GM18519 (cell line): ENCODE measurements around the gene ARF1.

Experiments
- ATAC-seq: cut with Tn5 transposase; IDR thresholded peaks from one replicate; pipeline ENCODE4 v1.9.1; 2021; ENCODE audit warnings: mild to moderate bottlenecking, moderate library complexity; ENCODE audit not compliant: unreplicated experiment, low FRiP score

Gene ARF1

DNA sequence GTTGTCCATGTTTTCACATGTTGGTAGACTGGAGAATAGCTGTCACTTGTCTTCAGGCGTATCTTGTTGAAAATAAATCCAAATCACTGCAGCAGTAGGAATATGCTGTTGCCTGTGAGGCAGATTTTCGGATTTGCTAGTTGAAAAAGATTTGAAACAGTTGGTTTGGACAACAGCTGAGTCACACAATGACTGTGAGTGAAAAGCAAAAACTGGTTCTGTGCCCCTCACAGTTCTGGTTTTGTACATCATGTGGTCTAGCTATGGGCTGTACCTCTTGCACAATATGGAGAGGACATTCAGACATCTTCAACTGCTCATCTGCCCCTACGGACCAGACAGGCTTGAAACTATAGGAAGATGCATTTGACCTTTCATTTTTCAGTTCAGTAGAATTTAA, 1.8 kb downstream of the ARF1 start:
- no peak for ATAC-seq

DNA sequence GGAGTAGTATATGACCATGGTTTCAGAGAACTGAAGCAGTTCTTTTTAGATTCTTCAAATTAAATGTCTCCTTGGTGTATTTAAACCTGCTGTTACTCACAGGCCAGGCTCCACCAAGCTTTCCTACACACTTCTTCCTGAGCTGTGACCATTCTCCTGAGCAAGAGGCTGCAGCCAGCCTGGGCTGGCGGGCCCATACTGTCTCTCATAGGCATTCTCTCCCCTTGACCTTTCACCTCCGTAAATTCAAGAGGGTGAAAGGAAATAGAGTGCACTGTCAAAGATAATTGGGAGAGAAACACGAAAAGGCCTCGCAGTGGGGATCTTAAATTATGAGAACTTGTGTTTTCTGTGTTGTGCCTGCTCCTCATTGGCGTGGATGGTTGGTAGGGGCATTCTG, 2.3 kb downstream of the ARF1 start:
- no peak for ATAC-seq

DNA sequence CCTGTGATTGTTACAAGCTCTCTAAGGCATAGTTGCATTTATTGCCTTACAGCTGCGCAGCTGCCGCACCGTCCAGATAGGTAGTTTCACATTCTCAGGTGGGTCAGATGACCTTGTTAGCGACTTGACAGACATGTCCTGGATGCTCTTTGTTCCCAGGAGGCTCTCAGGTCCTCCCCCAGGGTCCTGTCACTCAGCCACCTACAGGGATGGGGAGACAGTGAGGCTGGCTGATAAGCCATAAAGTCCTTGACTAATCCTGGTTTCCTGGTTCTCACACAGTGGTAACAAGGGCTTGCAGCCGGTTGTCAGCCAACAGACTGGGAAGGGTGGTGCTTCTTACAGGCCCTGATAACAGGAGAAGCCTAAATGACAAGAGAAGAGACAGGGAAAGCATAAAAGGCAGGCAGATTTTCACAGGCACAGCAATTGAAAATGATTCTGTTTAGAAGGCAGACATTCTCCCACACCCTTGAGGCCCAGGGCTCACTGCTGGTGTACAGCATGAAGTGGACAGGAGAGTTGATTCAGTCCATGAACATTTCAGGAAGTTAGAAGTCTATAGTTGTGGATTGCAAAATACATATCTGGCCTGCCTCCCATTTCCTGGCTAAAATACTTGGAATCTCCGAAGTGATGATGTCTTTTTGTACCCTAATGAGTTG, 2.9 kb downstream of the ARF1 start:
- ATAC-seq: no peak

DNA sequence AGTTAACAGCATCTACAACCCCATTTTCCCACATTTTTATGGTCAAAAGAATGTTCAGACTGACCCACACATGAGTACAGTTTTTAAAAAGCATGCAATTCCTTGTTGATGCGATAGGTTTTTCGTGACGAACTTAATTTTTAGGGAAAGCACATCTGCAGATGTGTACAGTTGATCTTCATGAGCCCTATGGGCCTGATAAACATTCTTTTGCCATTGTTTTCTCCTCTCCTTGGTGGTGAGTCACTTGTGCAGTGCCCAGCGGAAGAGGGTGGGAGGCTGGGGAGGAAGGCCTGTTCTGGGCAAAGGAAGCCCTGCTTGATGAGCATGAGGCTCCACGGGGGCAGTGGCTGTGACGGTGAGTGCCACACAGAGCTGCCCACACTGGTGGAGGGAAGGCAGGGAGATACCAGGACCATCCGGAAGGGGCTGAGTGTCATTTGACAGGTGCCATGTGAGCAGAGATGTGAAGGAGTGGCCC, 5.3 kb downstream of the ARF1 start:
- ATAC-seq: no peak

DNA sequence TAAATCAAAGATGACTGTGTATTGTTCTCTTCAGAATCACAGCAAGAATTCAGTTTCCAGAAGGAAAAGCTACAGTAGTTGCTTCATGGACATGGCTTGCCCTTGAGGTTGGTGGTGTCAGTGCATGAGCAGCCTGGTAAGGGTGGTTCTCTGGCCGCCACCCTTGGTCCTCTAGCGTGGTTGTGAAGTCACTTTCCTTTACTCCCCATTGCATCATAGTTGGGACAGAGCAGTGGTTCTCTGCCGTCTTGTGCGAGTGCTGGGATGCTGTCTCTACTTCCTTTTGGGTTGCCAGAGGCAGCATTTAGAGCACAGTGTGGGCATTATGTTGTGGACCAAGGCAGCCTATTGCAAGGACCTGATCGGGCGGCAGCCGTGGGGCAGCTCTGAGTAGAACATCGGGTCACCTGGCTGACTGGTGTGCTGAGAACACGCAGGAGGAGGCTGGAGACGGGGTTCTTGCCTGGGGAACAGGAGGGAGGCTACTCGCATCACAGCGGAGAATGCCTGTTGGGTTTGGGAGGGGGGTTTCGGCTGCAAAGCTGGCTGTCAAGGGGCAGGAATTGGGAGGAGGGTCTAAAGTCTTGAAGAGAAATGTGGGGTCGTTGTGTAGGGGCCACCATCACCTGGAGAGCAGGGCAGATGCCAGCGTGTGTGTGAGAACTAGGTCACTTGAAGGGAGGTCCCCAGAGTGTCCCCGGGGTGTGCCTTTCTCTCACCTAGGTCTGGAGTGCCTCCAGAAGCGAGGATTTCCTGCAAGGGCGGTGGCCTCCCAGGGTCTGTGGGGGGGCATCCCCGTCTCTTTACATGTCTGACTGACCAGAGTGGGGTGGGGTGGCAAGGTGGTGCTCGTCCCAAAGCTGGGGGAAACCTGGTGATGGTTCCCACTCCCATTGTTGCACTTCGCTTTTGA, 6.3 kb downstream of the ARF1 start:
- no peak for ATAC-seq

DNA sequence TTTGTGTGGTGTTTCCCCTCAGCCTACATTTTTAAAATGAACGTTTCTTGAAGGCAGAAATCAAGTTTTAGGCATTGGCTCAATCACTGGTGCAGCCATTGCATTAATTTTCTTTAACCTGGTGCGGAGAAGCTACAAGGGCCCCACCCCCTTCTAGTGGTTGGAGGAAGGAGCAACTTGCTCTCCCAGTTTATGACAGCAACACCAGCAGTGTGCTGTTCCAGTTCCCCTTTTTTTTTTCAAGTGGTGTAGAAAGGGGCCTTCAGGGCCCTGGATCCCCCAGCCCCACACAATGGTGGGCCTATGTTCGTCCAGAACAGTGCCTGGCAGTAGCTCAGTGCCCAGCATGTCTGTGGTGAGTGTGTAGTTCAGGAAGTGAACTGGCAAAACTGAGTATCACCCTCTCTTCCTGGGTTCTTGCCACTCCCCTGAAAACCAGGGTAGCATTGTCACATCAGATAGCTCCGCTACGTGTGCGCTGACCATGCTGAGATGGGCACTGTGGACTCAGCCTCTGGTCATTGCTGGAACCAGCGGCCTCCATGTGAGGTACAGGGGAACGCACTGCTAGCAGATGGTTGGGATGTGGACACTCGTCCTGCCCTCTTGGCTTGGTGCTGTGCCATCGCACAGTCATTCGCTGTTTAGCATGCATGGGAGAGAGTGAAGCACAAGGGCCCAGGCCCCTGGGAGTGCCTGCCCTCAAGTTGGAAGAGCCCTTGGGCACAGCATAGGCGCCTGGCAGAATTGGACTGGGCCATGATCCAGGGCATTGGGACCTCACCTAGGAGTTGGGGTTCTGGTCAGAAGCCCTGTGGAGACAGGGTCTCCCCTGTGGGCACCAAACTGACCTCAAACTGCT, 7.2 kb downstream of the ARF1 start:
- ATAC-seq: no peak

DNA sequence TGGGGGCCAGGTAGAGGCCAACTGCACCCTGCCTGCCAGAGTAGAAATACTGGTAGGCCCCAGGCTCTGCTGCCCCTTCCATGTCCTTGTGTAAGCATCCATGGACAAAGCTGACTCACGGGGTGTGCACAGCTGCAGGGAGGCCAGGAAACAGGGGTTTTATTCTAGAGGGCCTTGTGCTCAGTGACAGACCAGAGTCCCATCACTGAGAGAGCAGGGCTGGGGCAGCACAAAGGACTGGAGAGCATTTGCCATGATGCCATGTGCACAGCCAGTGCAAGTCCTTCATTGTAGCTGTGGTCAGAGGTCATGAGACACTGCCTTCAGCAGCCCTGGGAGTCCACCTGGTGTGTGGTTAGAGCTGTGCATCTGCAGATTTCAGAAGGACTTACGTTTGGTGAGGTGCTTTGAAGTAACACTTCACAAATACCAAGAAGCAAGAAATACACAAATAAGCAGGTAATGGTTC, 8.1 kb downstream of the ARF1 start:
- ATAC-seq: no peak

DNA sequence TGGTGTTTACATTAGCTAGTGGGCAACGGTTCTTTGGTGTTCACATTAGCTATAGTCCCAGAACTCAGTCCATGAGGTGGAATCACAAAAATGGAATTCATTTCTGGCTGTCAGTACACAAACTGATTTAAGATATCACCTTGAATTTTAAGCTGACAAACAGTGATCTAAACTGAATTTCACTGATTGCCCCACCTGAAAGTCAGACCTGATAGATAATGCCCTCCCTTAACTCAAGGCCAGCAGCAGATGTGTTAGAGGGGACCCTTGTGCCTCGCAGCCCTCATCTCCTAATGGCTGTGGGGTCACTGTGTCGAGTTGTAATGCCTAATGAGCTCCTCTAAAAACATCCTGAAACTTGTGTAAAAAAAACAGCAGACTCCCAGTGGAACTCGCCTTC, 8.6 kb downstream of the ARF1 start:
- ATAC-seq: no peak

DNA sequence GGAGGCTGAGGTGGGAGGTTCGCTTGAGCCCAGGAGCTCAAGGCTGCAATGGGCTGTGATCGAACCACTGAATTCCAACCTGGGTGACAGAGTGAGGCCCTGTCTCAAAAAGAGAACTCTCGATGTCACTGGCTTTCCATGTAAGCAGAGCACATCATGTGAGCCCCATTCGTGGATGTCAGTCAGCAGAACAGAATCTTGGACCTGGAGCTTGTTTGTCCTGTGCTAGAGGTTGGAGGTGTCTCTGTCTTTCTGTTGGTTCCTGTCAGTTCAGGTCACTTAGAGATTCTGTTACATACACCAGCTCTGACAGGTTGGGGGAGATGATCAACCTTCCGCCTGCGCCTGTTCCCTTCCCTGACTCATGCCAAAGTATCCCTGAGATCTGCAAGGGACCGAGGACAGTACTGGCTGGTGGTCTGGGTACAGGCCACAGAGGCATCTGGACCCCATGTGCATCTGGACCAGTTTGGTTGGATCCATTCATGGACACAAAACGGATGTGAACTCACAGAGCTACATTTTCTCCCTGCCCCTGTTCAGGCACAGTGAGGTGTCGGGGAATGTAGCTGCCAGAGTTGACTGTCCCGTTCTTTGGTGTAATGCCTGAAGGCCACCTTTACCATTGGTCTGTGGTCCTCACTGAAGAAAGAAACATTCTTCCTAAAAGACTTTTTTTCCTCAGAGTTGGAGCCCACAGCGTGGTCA, 10.0 kb downstream of the ARF1 start:
- ATAC-seq: no peak

DNA sequence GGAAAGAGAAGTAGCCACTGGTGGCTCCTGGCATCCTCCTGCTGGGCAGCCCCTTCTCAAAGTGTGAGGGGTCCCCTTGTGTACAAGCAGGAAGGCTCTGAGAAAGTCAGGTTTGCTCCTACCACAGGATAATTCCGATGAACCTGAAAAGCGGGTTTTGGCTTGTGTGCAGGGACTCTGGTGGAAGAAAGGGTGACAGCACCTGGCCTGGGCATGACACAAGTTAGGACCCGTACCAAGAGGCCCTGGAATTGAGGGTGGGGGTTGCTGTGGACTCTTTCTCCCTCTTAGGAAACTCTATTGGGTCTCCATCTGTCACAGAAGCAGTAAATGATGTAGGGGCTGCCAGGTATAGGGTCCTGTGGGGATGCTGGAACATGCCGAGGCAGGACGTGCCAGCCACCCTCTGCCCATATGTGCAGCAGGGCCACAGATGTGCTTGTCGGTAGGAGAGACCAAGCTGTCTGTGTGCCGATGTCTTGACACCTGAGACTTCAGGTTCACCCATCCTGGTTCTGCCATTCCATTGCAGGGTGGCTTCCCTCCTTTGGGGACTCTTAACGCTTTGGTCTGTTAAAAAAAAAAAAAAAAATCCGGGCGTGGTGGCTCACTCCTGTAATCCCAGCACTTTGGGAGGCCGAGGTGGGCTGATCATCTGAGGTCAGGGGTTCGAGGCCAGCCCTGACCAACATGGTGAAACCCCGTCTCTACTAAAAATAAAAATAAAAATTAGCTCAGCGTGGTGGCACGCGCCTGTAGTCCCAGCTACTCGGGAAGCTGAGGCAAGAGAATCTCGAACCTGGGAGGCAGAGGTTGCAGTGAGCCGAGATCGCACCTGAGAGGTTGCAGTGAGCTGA, 10.8 kb downstream of the ARF1 start:
- ATAC-seq: no peak

DNA sequence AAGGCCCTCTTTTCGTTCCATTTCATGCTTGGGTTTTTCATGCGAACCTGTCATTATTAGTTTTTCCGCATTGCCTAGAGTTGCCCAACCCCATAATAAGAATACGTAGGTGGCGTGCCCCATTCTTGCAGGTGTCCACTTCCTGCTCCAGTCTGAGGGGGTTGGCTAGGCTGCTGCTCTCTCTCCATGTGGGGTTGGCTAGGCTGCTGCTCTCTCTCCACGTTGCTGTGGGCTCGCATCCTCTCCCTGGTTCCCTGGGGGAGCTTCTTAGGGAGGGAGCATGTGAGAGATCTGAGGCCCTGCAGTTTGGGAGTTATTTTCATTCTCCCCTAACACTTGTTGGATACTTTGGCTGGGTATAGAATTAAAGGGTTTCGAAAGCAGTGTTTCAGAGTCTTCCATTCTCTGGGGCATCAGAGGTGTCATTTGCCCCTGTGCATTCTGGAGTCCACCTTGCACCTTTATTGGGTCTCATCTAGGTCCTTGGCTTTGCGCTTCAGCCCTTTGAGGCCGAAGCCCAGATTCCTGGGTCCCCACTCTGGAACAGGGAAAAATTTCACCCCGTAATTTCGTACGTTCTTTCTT, 12.0 kb downstream of the ARF1 start:
- ATAC-seq: no peak

DNA sequence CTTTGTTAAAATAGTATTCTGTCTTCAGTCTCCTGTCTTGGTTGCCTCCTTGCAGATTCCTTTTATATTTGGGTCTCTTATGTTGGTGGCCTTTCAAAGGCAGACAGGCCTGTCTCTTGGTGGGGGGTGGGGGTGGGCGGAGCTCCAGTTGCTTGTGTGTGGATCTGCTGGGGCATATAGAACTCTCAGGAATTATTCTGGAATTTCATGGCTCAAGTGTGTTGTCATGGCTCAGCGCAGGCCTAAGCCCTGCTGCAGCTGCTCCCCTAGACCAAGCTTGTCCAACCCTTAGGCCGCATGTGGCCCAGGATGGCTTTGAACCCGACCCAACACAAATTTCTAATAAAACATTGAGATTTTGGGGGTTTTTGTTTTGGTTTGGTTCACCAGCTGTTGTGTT, 12.7 kb downstream of the ARF1 start:
- no peak for ATAC-seq

DNA sequence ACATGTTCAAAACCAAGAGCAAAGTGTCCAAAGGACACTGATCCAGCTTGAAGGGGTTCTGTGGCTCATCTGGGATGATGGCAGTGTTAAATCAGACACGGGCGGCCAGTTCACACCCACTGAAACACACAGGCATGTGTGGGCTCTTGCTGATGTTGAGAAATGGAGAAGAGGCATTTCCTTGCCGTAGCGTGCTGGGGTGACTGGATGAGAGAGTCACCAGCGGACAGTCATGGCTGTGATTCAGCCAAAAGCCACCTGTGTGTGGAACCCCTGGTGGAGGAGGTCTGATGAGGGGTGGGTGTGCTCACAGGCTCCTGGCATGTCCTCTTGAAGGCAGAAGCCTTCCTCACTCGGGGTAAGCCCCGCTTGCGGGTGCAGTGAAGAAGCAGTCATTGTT, 13.4 kb downstream of the ARF1 start:
- no peak for ATAC-seq

DNA sequence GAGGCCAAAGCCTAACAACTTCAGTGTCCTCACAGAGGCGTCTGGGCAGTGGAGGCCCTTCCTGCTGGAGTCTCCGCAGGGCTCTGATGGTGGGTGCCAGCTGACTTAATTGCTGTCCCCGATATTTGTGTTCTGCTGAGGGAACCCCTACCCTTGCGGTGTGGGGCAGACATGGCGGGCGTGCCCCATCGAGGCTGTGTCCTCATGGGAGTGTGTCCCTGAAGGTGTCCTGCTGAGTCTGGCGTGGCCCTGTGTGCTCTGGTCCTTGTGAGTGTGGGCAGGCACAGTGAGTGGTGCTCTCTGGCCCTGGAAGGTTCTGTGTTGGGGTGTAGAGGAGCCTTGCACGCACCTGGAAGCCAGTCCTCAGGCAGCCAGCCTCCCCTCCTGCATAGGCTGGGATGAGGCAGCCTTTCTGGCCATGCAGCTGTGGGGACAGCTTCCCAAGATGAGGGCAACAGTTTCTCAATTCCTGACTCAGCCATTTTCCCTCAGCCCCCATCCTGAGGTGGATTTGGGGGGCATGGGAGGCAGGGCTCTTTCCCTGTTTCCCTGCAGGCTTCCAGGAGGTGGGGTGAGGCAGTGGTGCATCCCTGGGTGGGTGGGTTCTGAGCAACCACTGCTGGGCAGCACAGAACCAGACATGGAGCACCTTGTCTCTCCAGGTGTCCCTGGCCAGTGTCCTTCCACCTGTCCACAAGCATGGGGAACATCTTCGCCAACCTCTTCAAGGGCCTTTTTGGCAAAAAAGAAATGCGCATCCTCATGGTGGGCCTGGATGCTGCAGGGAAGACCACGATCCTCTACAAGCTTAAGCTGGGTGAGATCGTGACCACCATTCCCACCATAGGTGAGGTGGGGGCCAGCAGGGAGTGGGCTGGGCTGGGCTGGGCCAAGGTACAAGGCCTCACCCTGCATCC, 14.2 kb downstream of the ARF1 start:
- ATAC-seq: no peak

DNA sequence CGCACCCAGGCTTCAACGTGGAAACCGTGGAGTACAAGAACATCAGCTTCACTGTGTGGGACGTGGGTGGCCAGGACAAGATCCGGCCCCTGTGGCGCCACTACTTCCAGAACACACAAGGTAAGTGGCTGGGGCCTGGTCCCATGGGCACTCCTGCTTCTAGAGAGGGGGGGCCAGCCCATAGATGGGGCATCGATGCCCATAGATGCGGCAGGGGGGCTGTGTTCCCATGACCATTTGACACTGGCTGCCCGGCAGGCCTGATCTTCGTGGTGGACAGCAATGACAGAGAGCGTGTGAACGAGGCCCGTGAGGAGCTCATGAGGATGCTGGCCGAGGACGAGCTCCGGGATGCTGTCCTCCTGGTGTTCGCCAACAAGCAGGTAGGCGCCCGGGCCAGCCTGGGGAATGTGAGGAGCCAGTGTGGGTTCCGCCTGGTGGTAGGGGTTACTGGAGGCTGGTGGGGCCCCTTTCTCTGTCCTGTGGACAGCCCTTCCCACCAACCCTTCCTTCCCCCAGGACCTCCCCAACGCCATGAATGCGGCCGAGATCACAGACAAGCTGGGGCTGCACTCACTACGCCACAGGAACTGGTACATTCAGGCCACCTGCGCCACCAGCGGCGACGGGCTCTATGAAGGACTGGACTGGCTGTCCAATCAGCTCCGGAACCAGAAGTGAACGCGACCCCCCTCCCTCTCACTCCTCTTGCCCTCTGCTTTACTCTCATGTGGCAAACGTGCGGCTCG, 15.0 kb downstream of the ARF1 start:
- ATAC-seq: no peak

DNA sequence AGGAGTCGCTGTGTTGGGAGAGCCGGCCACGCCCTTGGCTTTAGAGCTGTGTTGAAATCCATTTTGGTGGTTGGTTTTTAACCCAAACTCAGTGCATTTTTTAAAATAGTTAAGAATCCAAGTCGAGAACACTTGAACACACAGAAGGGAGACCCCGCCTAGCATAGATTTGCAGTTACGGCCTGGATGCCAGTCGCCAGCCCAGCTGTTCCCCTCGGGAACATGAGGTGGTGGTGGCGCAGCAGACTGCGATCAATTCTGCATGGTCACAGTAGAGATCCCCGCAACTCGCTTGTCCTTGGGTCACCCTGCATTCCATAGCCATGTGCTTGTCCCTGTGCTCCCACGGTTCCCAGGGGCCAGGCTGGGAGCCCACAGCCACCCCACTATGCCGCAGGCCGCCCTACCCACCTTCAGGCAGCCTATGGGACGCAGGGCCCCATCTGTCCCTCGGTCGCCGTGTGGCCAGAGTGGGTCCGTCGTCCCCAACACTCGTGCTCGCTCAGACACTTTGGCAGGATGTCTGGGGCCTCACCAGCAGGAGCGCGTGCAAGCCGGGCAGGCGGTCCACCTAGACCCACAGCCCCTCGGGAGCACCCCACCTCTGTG, 15.9 kb downstream of the ARF1 start:
- ATAC-seq: no peak

DNA sequence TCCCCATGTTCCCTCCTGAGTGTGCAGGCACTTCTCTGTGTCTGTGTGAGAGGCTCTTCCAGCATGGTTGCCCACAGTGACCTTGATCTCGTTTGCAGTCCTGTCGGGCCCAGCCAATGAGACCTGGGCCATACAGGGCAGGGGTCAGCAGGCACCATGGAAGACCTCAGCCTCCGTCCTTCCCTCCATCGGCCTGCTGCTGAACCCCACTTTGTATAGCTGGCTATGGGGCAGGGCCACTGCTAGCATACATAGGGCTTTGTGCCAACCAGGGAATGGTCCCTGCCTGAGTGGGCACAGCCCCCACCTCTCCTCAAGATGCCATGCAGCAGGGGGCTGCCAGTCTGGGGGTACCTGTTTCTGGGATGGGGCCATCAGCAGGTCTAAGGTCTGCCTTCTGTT, 16.8 kb downstream of the ARF1 start:
- no peak for ATAC-seq
